ENCODE data around the gene POLR2C.

GRCh38 chr16:57516773-57517172 is 54.3 kb downstream of the POLR2C start:
- TF ChIP-seq EZH2phosphoT487 (IDR thresholded peaks at IDR 0.05; ENCODE audit: insufficient read depth, low read depth), result no peak
- TF ChIP-seq EZH2 (IDR thresholded peaks at IDR 0.05; ENCODE audit: insufficient read depth, poor library complexity, severe bottlenecking), result no peak

Data from GM23248 (cell line).